RWPE1 (cell line): Measurements from ENCODE around the gene IGSF1.

Source experiments
- CTCF ChIA-PET: fragments of 350-600 bp; sonication (Branson Sonifier 250); formaldehyde crosslinking; extraction: SDS; loops from one replicate; lab custom pipeline; 2021; lab: Yijun Ruan, JAX
- POLR2A ChIA-PET: fragments of 400-600 bp; formaldehyde crosslinking; extraction: SDS; loops from one replicate; lab custom pipeline; 2020; ENCODE audit warnings: antibody characterized with exemption; ENCODE audit not compliant: low non-redundant PET; lab: Yijun Ruan, JAX
- DNase-seq: peaks from one replicate; pipeline ENCODE4 v3.0.0; 2012; ENCODE audit warnings: low spot score
- H3K27ac ChIP-seq: fragments of 450-650 bp; 2 replicates; pipeline ENCODE4 v1.5.1; 2017
- CTCF ChIP-seq: fragments of 450-650 bp; conservative IDR thresholded peaks from 2 replicates; pipeline ENCODE4 v1.5.1; 2017; ENCODE audit warnings: low read depth, mild to moderate bottlenecking

IGSF1 gene

GRCh38 chrX:131279617-131280016 is 9.5 kb downstream of the IGSF1 start:
- no peak overlapping the region for H3K27ac ChIP-seq
- DNase-seq: no peak
- ChIA-PET CTCF (interaction anchor here (0.7 kb wide), 1 partner anchor 823 kb away, joined by 3 read pairs; no protein-coding TSS in a partner anchor), POLR2A (no interaction called here)
- no peak for TF ChIP-seq CTCF

GRCh38 chrX:131279197-131279596 is 9.9 kb downstream of the IGSF1 start:
- no peak overlapping the region for H3K27ac ChIP-seq
- TF ChIP-seq CTCF: no peak
- CTCF ChIA-PET: interaction anchor here (0.7 kb wide), 1 partner anchor 823 kb away, joined by 3 read pairs; no protein-coding TSS in a partner anchor
- DNase-seq: no peak
- POLR2A ChIA-PET: no interaction called here

GRCh38 chrX:131277543-131278136 is 11.5 kb downstream of the IGSF1 start:
- CTCF ChIA-PET: no interaction called here

GRCh38 chrX:131273011-131273410 is 16.1 kb downstream of the IGSF1 start:
- ChIA-PET CTCF (no interaction called here), POLR2A (no interaction called here)
- DNase-seq: no peak
- H3K27ac ChIP-seq: no peak overlapping the region
- TF ChIP-seq CTCF: no peak

More at GRCh38 chrX:131277543-131278136, 11.5 kb downstream of the IGSF1 start:
- DNase-seq: no peak
- no peak for TF ChIP-seq CTCF
- POLR2A ChIA-PET: no interaction called here
- H3K27ac ChIP-seq: no peak overlapping the region

GRCh38 chrX:131271826-131272225 is 17.3 kb downstream of the IGSF1 start:
- CTCF ChIA-PET: no interaction called here
- no peak overlapping the region for H3K27ac ChIP-seq
- POLR2A ChIA-PET: no interaction called here
- TF ChIP-seq CTCF: no peak
- DNase-seq: no peak

- POLR2A ChIA-PET: no interaction called here
- CTCF ChIA-PET: no interaction called here
- no peak overlapping the region for H3K27ac ChIP-seq
- DNase-seq: no peak
- no peak for TF ChIP-seq CTCF
Measured at GRCh38 chrX:131271274-131271673, 17.8 kb downstream of the IGSF1 start.

- POLR2A ChIA-PET: no interaction called here
- TF ChIP-seq CTCF: no peak
- H3K27ac ChIP-seq: no peak overlapping the region
- CTCF ChIA-PET: no interaction called here
- no peak for DNase-seq
Measured at GRCh38 chrX:131270080-131270479, 19.0 kb downstream of the IGSF1 start.
